OCI-LY7 (cell line): ENCODE results near the gene HYOU1.
"Not testable (repeated sequence)": the region's sequence is repeated elsewhere in the genome, so short reads cannot be mapped to it uniquely, and the experiment has no call there.

ENCODE experiments used
- CTCF ChIP-seq: fragments of 200-600 bp; sonication (generic); conservative IDR thresholded peaks from 2 replicates; pipeline ENCODE4 v1.5.1; 2014; ENCODE audit warnings: mild to moderate bottlenecking, antibody characterized with exemption, low read length, moderate library complexity, mixed read lengths
- EZH2phosphoT487 ChIP-seq: fragments of 200-600 bp; sonication (generic); IDR thresholded peaks from 2 replicates; pipeline ENCODE4 v1.6.1; 2018; ENCODE audit warnings: low read depth, borderline replicate concordance, mild to moderate bottlenecking, mixed run types, antibody characterized with exemption, low read length, moderate library complexity, mixed read lengths

- not testable (repeated sequence) for TF ChIP-seq CTCF, EZH2phosphoT487
Measured at GRCh38 chr11:119059128-119059527, 2.1 kb upstream of the HYOU1 start.
